Inflammatory macrophage treated with lipopolysaccharide for 4 hours (primary cell): ENCODE results near the gene TFB2M.

Experiments
- DNase-seq: peaks from one replicate; pipeline ENCODE4 v3.0.0-alpha.2; 2020

TFB2M gene

DNA sequence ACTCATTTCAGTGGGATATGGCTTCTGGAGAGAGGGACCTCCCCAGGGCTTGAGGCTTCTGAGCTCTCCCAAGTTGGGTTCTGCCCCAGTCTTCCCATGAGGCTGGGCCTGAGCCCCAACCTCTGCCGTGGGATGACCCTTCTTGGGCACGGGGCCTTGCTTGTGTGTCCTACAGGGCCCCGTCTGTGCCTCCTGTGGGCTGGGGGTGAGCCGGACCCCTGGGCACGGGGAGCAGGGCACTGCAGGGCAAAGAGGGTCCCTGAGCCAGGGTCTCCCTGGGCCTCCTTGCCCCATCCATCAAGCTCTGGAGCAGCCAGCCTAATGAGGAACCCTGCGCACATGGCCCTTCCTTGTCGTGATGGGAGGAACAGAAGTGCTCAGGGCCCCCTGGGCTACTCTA is 53.8 kb downstream of the TFB2M start:
- no peak for DNase-seq

DNA sequence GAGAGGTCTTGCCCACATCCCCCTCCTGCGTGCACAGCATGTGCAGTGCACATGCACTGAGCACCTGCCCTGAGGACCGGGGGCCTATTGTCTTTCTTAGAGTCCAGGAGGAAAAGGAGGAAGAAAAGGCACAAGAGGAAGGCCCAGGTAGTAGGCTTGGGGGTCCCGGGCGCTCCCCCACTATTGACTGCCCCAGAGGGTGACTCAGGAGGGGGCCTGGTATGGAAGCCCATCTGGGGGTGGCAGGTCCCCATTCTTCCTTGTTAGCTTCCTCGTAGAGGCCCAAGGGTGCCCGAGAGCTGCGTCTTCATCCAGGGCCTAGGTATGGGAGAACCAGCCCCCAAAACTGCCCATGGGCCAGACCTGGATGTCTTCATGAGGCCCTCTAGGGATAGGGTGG is 54.9 kb downstream of the TFB2M start:
- no peak for DNase-seq

DNA sequence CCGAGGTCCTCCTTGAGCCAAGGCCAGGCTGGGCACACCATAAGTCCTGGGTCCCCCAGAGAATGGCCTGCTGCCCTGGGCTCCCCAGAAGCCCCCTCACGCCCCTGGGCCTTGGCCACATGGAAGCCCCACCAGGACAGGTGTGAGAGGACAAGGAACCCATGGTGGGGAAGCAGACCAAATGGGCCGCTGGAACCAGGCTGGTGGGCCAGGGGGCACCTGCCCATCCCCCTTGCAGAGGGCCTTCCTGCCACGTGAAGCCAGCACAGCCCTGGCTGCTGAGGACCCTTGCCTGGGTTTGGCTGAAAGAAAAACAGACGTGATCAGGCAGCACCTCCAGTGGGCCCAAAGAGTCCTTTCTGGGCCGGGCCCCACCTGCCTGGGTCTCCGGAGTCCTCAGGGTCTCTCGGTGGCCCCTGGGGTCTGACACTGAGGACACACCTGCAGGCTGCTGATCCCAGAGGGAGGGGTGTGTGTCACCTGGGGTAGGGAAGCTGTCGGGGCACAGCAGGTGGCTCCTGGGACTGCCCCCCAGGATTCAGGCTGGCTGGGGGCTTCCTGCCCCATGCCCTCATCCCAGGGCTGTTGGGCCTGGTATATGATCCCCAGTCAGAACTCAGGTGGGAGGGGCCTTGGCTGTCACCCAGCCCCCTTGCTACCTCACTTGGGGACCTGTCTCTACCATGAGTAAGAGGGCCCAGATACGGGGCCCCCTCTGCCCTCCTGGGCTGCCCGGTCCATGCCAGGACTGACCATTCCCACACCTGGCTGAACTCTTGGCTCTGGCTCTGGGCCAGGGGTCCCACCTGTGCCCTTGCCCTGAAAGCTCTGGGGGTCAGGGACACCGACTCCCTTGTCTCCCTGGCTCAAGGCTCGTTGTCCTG is 55.7 kb downstream of the TFB2M start:
- DNase-seq, result no peak

DNA sequence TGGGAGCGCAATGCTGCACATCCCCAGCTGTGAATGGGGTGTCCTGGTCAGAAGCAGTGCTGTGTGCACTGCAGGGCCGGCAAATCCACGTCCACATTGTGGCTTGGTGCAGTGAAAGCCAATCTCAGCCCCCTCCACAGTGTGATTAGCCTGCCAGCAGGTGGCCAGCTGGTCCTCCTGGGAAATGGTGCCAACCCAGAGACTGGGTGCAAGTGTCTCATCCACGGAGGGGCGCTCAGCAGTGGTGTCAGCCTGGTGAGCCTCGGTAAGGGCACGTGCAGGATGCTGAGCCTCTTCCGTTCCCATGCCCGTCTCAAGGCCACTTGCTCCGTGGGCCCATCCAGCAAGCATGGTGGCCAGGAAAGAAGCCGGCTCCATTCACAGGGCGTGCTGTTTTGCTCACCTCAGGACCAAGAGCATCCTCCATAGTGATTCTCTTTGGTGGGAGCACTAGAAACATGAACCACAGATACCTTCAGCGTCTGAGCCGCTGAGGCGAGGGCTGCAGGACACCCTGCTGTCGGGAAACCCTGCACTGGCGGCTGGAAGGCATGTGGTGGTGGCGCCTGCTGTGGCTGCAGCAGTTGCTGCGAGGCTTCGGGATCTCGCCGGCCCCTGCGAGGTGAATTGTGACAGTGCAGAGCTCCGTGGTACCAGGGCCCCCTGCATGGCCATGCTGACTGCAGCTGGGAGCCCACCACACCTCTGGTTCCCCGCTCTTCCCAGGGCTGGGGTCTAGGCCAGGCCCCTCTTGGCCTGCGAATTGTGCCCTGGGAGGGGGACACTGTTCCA is 57.0 kb downstream of the TFB2M start:
- no peak for DNase-seq

DNA sequence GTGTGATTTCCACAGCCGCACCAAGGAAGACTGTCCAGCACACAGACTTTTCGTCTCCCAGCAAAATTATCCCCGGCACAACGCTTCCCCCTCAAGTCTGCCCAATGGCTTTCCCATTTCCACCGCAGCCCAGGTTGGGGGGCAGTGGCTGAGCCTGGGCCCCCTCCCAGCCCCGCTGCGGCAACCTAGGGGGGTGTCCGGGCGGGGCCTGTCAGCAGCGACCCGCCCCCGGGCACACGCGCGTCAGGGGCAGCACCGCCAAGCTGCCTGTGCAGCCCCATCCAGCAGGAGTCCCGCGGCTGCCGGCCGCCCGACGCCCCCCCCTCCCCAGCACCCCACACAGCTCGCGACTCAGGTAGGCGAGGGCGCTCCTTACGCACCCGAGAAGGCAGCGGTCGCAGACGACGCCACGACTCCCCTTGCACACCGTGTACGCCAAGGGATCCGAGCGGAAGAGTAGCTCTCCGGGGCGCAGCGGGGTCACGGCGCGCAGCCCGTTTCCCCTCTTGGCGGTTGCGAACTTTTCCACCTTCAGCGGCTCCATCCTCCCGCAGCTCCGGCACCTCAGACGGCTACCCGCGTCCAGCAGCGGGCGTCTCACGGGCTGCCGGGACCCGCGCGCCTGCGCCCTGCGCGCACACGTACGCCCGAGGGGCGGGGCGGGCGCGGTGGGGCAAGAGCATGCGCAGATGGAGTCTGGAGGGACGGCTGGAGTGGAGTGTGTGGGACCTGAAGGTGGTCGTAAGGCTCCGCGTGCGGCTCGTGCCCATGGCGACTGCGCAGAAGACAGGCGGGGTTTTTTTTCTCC is 59.2 kb downstream of the TFB2M start, which contains the start of gene SMYD3:
Gene SMYD3 (minus strand): TSS at position 606 of the 808 bp plus-strand sequence.
- peak; percentile 75 for DNase-seq

DNA sequence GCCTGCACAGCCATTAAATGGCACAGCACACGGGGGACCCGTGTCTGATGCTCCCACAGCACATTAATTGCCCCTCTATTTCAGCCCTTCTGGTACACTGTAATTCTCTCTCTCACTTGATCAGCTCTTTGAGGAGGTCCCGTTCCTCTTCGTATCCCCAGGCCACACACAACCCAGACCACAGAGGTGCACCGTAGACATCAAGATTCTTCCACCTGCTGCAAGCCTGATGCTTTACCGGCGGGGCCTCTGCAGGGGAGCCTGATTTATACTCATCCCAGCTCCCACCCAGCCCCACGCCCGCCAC is 59.7 kb downstream of the TFB2M start:
- no peak for DNase-seq

DNA sequence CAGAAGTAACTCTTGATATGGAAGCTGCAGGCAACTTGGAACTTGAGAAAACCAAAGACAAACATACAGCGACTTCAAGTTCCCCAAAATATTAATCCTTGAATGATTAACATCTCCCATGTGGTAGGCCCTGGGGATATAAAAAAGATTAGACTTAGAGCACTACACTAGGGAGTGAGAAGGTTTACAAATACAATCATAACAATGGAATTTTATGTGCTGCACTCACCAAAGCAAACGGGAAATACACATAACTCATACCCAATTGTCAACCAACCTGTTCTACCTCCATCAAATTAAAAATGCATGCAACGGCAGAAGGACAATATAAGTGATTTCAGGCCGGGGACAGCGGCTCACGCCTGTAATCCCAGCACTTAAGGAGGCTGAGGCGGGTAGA is 62.7 kb downstream of the TFB2M start:
- no peak for DNase-seq

DNA sequence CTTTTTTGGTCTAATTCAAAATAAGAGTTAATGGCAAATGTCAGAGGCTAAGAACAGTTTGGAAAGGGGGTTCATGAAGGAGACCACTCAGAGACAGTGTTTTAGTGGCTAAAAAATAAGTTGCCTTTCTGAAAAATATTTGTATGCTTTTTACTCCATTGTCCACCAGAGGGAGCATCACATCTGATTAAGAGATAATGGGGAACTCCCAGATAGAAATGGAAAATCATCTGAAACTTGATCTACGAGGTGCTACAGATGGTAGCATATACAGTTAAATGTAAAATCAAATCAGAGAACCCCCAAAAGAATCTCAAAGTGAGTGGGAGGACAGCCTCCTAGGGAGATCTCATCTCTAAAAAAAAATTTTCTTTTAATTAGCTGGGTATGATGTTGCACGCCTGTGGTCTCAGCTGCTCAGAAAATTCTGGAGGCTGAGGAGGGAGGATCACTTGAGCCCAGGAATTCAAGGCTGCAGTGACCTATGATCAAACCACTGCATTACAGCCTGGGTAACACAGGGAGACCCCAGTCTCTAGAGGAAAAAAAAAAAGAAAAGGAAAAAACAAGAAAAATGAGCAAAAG is 68.6 kb downstream of the TFB2M start:
- peak; percentile 75 for DNase-seq

DNA sequence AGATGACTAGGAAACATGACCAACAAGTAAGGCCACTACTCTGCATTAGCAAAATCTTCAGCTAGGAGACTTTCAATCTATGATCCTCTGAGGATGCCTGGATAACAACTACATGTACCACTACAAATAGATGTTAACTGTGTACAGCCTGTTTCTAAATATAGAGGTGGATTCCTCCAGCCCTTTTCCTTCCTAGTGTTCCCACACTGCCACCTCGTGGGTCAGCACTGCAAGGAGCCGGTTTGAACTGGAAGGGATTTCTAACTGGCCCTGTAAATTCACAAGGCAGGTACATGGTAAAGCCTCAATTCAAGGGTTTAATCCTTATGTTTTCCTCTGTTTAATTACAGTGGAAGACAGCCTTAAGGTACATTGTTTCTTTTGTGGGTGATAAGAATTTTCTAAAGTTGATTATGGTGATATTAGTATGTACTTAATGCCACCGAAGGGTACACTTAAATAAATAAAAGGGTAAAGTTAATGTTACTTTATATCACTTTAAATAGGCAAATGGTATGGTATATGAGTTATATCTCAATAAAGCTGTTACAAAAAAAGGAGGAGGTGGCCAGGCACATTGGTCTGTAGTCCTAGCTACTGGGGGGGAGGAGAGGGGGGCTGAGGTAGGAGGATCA is 73.3 kb downstream of the TFB2M start:
- DNase-seq, result peak; percentile 35

DNA sequence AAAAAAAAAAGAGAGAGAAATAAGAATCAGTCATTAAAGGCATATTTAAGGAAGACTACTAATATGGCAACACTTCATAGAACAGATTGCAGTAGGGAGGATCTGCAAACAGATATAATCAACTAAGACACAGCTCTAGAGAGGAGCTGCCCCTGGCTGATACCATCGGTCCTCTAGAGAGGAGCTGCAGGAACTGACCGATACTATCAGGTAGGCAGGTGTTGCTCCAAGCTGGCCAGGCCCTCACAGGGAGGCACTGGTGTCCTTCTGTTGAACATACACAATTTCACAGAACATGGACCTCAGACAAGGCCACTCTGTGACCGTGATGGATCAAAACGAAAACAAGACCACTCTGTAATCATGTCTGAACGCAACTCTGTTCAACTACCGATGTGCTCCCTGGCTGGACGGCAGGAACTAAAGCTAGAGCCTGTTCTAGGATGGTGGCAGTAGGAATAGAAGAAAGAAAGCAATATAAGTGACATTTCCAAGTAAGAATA is 74.5 kb downstream of the TFB2M start:
- no peak for DNase-seq
